ENCODE results near the gene SLC6A3.
"Not testable (repeated sequence)": the region's sequence is repeated elsewhere in the genome, so short reads cannot be mapped to it uniquely, and the experiment has no call there.

Gene SLC6A3

GRCh38 chr5:1463326-1464095, 18.3 kb upstream of the SLC6A3 start:
- DNase-seq (ENCODE audit: low spot score) = no peak

GRCh38 chr5:1462358-1462757, 17.1 kb upstream of the SLC6A3 start:
- DNase-seq (ENCODE audit: low spot score) = no peak

GRCh38 chr5:1461396-1461795, 16.2 kb upstream of the SLC6A3 start:
- no peak for DNase-seq (ENCODE audit: low spot score)

GRCh38 chr5:1460054-1460682, 14.9 kb upstream of the SLC6A3 start:
- DNase-seq (ENCODE audit: low spot score) = no peak

- not testable (repeated sequence) for DNase-seq (ENCODE audit: low spot score)
Measured at GRCh38 chr5:1459435-1459834, 14.2 kb upstream of the SLC6A3 start.

- DNase-seq (ENCODE audit: low spot score) = not testable (repeated sequence)
Measured at GRCh38 chr5:1456110-1456881, 11.1 kb upstream of the SLC6A3 start.

- no peak for DNase-seq (ENCODE audit: low spot score)
Measured at GRCh38 chr5:1453613-1454012, 8.4 kb upstream of the SLC6A3 start.

GRCh38 chr5:1449081-1449630, 3.9 kb upstream of the SLC6A3 start:
- DNase-seq (ENCODE audit: low spot score) = no peak

- DNase-seq (ENCODE audit: low spot score) = no peak
Measured at GRCh38 chr5:1448511-1449011, 3.3 kb upstream of the SLC6A3 start.

- no peak for DNase-seq (ENCODE audit: low spot score)
Measured at GRCh38 chr5:1447671-1448361, 2.6 kb upstream of the SLC6A3 start.

GRCh38 chr5:1446602-1447343, 1.5 kb upstream of the SLC6A3 start:
- no peak for DNase-seq (ENCODE audit: low spot score)

- peak; percentile 47 for DNase-seq (ENCODE audit: low spot score)
Measured at GRCh38 chr5:1445689-1446601, 705 bp upstream of the SLC6A3 start.

- no peak for DNase-seq (ENCODE audit: low spot score)
Measured at GRCh38 chr5:1444361-1445189, 665 bp downstream of the SLC6A3 start.

- DNase-seq (ENCODE audit: low spot score) = no peak
Measured at GRCh38 chr5:1443991-1444360, 1.3 kb downstream of the SLC6A3 start.

GRCh38 chr5:1443171-1443570, 2.1 kb downstream of the SLC6A3 start:
- no peak for DNase-seq (ENCODE audit: low spot score)

GRCh38 chr5:1442222-1443145, 2.8 kb downstream of the SLC6A3 start:
- no peak for DNase-seq (ENCODE audit: low spot score)

- no peak for DNase-seq (ENCODE audit: low spot score)
Measured at GRCh38 chr5:1441166-1441865, 3.9 kb downstream of the SLC6A3 start.
